ENCODE measurements around the gene GULP1. TPM values are rescaled to one million over a fixed set of nuclear protein-coding genes. Genes with fewer than 3 reads are reported as not detected.

The GULP1 gene
- total and polyA plus RNA-seq, 10 of the 15 experiments (the other 5 are each of a cell fraction or from before 2014, with no cell fraction given) = 0.02 to 1.3 (median 0.15) TPM; not detected in 5

DNA sequence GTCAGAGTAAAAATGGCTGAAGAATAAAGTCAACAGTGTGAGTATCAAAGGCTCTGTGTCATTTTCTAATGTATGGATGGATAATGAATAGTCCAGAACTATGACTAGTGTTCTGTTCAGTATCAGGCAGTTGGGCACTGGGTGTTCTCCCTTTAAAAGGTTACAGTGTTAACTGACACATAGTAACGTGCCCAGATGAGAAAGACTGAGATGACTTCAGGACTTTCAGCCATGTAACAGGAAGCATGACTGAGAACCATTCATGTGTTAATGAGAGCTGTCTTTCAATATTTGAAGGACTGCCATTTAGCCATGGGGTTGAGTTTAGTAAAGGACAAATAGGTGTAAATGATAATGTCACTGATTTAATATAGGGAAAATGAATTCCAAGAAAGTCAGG lies 187.1 kb downstream of the GULP1 start:
- CTCF ChIA-PET = interaction anchor here (1.0 to 1.5 kb wide), 2 partner anchors 10 to 980 kb away, joined by 3 read pairs; no protein-coding TSS in a partner anchor
- TF ChIP-seq BHLHE40 (IDR thresholded peaks at IDR 0.05; ENCODE audit: borderline replicate concordance in 1 of 2, low read depth in 2 of 2, low read length in 1 of 2) = peak in 1 of 2 experiments; percentile 82; a peak in 2 of 4 replicates
- TF ChIP-seq ZNF622 (IDR thresholded peaks at IDR 0.05) = no peak
- TF ChIP-seq, protein P1, sequence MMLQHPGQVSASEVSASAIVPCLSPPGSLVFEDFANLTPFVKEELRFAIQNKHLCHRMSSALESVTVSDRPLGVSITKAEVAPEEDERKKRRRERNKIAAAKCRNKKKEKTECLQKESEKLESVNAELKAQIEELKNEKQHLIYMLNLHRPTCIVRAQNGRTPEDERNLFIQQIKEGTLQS (IDR thresholded peaks at IDR 0.05; ENCODE audit: borderline replicate concordance, extremely low read depth, low read depth, low read length) = no peak
- TF ChIP-seq, protein P2, sequence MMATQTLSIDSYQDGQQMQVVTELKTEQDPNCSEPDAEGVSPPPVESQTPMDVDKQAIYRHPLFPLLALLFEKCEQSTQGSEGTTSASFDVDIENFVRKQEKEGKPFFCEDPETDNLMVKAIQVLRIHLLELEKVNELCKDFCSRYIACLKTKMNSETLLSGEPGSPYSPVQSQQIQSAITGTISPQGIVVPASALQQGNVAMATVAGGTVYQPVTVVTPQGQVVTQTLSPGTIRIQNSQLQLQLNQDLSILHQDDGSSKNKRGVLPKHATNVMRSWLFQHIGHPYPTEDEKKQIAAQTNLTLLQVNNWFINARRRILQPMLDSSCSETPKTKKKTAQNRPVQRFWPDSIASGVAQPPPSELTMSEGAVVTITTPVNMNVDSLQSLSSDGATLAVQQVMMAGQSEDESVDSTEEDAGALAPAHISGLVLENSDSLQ (IDR thresholded peaks at IDR 0.05) = peak; percentile 77
- TF ChIP-seq JUND (IDR thresholded peaks at IDR 0.05; ENCODE audit: low read depth, low read length) = no peak
- no peak for TF ChIP-seq BCL11A (IDR thresholded peaks at IDR 0.05; ENCODE audit: low read depth, low read length)
- TF ChIP-seq MTA2 (IDR thresholded peaks at IDR 0.05; ENCODE audit: low read depth) = 0 out of 2 replicates have a peak, but pooled peaks have one; percentile 41
- TF ChIP-seq EP300 (IDR thresholded peaks at IDR 0.05; ENCODE audit: borderline replicate concordance in 1 of 2, control insufficient read depth in 1 of 2, low read depth in 2 of 2, low read length in 2 of 2) = 0 out of 4 replicates have a peak, but pooled peaks of 1 of the 2 experiments have one; percentile 29
- TF ChIP-seq, protein P3, sequence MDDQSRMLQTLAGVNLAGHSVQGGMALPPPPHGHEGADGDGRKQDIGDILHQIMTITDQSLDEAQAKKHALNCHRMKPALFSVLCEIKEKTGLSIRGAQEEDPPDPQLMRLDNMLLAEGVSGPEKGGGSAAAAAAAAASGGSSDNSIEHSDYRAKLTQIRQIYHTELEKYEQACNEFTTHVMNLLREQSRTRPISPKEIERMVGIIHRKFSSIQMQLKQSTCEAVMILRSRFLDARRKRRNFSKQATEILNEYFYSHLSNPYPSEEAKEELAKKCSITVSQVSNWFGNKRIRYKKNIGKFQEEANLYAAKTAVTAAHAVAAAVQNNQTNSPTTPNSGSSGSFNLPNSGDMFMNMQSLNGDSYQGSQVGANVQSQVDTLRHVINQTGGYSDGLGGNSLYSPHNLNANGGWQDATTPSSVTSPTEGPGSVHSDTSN (IDR thresholded peaks at IDR 0.05; ENCODE audit: insufficient replicate concordance, low read depth, low read length) = no peak
- TF ChIP-seq, protein P4, sequence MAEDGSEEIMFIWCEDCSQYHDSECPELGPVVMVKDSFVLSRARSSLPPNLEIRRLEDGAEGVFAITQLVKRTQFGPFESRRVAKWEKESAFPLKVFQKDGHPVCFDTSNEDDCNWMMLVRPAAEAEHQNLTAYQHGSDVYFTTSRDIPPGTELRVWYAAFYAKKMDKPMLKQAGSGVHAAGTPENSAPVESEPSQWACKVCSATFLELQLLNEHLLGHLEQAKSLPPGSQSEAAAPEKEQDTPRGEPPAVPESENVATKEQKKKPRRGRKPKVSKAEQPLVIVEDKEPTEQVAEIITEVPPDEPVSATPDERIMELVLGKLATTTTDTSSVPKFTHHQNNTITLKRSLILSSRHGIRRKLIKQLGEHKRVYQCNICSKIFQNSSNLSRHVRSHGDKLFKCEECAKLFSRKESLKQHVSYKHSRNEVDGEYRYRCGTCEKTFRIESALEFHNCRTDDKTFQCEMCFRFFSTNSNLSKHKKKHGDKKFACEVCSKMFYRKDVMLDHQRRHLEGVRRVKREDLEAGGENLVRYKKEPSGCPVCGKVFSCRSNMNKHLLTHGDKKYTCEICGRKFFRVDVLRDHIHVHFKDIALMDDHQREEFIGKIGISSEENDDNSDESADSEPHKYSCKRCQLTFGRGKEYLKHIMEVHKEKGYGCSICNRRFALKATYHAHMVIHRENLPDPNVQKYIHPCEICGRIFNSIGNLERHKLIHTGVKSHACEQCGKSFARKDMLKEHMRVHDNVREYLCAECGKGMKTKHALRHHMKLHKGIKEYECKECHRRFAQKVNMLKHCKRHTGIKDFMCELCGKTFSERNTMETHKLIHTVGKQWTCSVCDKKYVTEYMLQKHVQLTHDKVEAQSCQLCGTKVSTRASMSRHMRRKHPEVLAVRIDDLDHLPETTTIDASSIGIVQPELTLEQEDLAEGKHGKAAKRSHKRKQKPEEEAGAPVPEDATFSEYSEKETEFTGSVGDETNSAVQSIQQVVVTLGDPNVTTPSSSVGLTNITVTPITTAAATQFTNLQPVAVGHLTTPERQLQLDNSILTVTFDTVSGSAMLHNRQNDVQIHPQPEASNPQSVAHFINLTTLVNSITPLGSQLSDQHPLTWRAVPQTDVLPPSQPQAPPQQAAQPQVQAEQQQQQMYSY (CRISPR knock-in tag; IDR thresholded peaks at IDR 0.05) = no peak
- TF ChIP-seq NR2F1 (conservative IDR thresholded peaks at IDR 0.05) = no peak
- TF ChIP-seq EZH2 (IDR thresholded peaks at IDR 0.05; ENCODE audit: borderline replicate concordance, control insufficient read depth, low read depth, low read length) = no peak
- TF ChIP-seq CBFB (IDR thresholded peaks at IDR 0.05; ENCODE audit: low read depth) = no peak
- TF ChIP-seq MTA3 (IDR thresholded peaks at IDR 0.05; ENCODE audit: borderline replicate concordance, low read length) = no peak
- TF ChIP-seq HCFC1 (IDR thresholded peaks at IDR 0.05; ENCODE audit: low read length) = no peak
- no peak for TF ChIP-seq KDM1A (IDR thresholded peaks at IDR 0.05; ENCODE audit: borderline replicate concordance)

More for the DNA sequence above, 187.1 kb downstream of the GULP1 start:
- ChIA-PET POLR2A (no interaction called here), SMC1A (ENCODE audit: uncharacterized antibody, unreplicated experiment) (interaction anchor here (0.5 kb wide), 1 partner anchor 367 kb away, joined by 3 read pairs; no protein-coding TSS in a partner anchor), RAD21 (ENCODE audit: unreplicated experiment) (no interaction called here)
- no peaks in the 10 kb centered on the region for H3K36me3 ChIP-seq (ENCODE audit: control insufficient read depth in 2 of 2, insufficient read depth in 2 of 2, low read length in 1 of 2)
- H3K9me3 ChIP-seq (replicated peaks; ENCODE audit: control insufficient read depth, insufficient read depth, low read length) = no peaks in the 10 kb centered on the region
- no peak overlapping the region for H3K4me2 ChIP-seq (ENCODE audit: control insufficient read depth, insufficient read depth)
- FAIRE-seq (no peak), ATAC-seq (peak; percentile 99), DNase-seq (ENCODE audit: low read depth, low spot score) (peak; percentile 16)
- BruUV-seq (replicated peaks) = no TSS peak
- intact Hi-C loops (cut with micrococcal nuclease; ENCODE audit: unreplicated experiment) (no loop called here), in situ Hi-C loops (cut with MboI) (no loop called here)
- H3K27me3 ChIP-seq (replicated peaks in 1 of 2; ENCODE audit: control insufficient read depth in 2 of 2, insufficient read depth in 2 of 2, low read length in 1 of 2) = no peaks in the 10 kb centered on the region
- no peaks in the 10 kb centered on the region for H4K20me1 ChIP-seq (ENCODE audit: control insufficient read depth, insufficient read depth)
- H3K4me1 ChIP-seq (ENCODE audit: control insufficient read depth, insufficient read depth, low read length) = no peaks in the 10 kb centered on the region
- 0% methylated on average over 1 of the region's 1 CpG for WGBS (ENCODE audit: insufficient coverage, insufficient replicate concordance, low lambda C conversion rate, missing lambda C conversion rate)
- H2AFZ ChIP-seq (ENCODE audit: control insufficient read depth, low read depth, low read length) = no peak overlapping the region
- no peak overlapping the region for H3K27ac ChIP-seq (ENCODE audit: control insufficient read depth, insufficient read depth)
- no peak overlapping the region for H3K9ac ChIP-seq (ENCODE audit: control insufficient read depth, insufficient read depth, low read length)
- H3K4me3 ChIP-seq = no peak overlapping the region
- no peaks in the 10 kb centered on the region for H3K79me2 ChIP-seq (ENCODE audit: control insufficient read depth, insufficient read depth, low read length)
